Activated T-cell treated with anti-CD3 and anti-CD28 coated beads for 4 hours (primary cell): ENCODE measurements around the gene KRT4.
"Not testable (repeated sequence)": the region's sequence is repeated elsewhere in the genome, so short reads cannot be mapped to it uniquely, and the experiment has no call there.

Source experiments
- DNase-seq: peaks from one replicate; pipeline ENCODE4 v3.0.0-alpha.2; 2020

Gene KRT4

GRCh38 chr12:52813885-52814709 is at the start of gene KRT4:
TSS of gene KRT4 (minus strand) at chr12:52814116. CDS start at chr12:52814058, 58 bp downstream.
- no peak for DNase-seq

- DNase-seq, result no peak
These were observed 48.1 kb upstream of the KRT4 start for GRCh38 chr12:52862023-52862422.

- no peak for DNase-seq
These were observed 47.6 kb upstream of the KRT4 start for GRCh38 chr12:52861511-52861910.

GRCh38 chr12:52860102-52860823 is 46.3 kb upstream of the KRT4 start:
- no peak for DNase-seq

- no peak for DNase-seq
These were observed 43.6 kb upstream of the KRT4 start for GRCh38 chr12:52857500-52857899.

GRCh38 chr12:52856787-52857186 is 42.9 kb upstream of the KRT4 start:
- no peak for DNase-seq

GRCh38 chr12:52856077-52856476 is 42.2 kb upstream of the KRT4 start:
- DNase-seq, result not testable (repeated sequence)

GRCh38 chr12:52851787-52852186 is 37.9 kb upstream of the KRT4 start:
- DNase-seq, result no peak

GRCh38 chr12:52850681-52851080 is 36.8 kb upstream of the KRT4 start:
- no peak for DNase-seq

GRCh38 chr12:52849511-52849910 is 35.6 kb upstream of the KRT4 start:
- DNase-seq, result no peak

- no peak for DNase-seq
These were observed 34.8 kb upstream of the KRT4 start, which contains the start of gene KRT78 for GRCh38 chr12:52848661-52849255. TSS of gene KRT78 (minus strand) at chr12:52848994. CDS start at chr12:52848930, 64 bp downstream.

GRCh38 chr12:52847335-52848102 is 33.6 kb upstream of the KRT4 start:
- no peak for DNase-seq

GRCh38 chr12:52846356-52846970 is 32.5 kb upstream of the KRT4 start:
- no peak for DNase-seq

GRCh38 chr12:52845946-52846345 is 32.0 kb upstream of the KRT4 start:
- no peak for DNase-seq

GRCh38 chr12:52844386-52844785 is 30.5 kb upstream of the KRT4 start:
- DNase-seq, result no peak

- DNase-seq, result no peak
These were observed 25.7 kb upstream of the KRT4 start for GRCh38 chr12:52839436-52840105.

- no peak for DNase-seq
These were observed 24.9 kb upstream of the KRT4 start for GRCh38 chr12:52838609-52839435.

- DNase-seq, result no peak
These were observed 24.1 kb upstream of the KRT4 start for GRCh38 chr12:52837781-52838608.

GRCh38 chr12:52837413-52837741 is 23.5 kb upstream of the KRT4 start:
- DNase-seq, result no peak
